T-helper 17 cell (primary cell): ENCODE measurements around the gene STBD1. TPM values are rescaled to one million over a fixed set of nuclear protein-coding genes. Genes with fewer than 3 reads are reported as not detected.

Experiments used
- ATAC-seq: fragments of 150-1000 bp; cut with Tn5 transposase; 2 replicates; pipeline ENCODE4 v1.10.0; 2021; ENCODE audit warnings: mild to moderate bottlenecking, moderate library complexity
- DNase-seq, 3 donors: peaks; one replicate each; pipeline versions ENCODE4 v3.0.0 to v3.0.0-alpha.2; 2020 to 2021
- H3K9me3 ChIP-seq: one replicate; pipeline ENCODE4 v1.7.0; 2013; ENCODE audit warnings: low read length, mild to moderate bottlenecking; ENCODE audit not compliant: control insufficient read depth, poor library complexity, severe bottlenecking
- H3K27ac Mint-ChIP-seq: one replicate; pipeline ENCODE4 v1.8.0; 2022; ENCODE audit warnings: mild to moderate bottlenecking, moderate library complexity, mixed read lengths
- H3K27me3 Mint-ChIP-seq: one replicate; pipeline ENCODE4 v1.8.0; 2022; ENCODE audit warnings: mixed read lengths
- H3K36me3 Mint-ChIP-seq: one replicate; pipeline ENCODE4 v1.8.0; 2022; ENCODE audit warnings: low read depth, mixed read lengths
- H3K4me1 Mint-ChIP-seq: one replicate; pipeline ENCODE4 v1.8.0; 2022; ENCODE audit warnings: mild to moderate bottlenecking, mixed read lengths
- H3K4me3 Mint-ChIP-seq: one replicate; pipeline ENCODE4 v1.8.0; 2022; ENCODE audit warnings: mild to moderate bottlenecking, moderate library complexity, mixed read lengths
- total RNA-seq, 4 donors: library from RNA in 2 of 4; stranded (reverse) in 2 of 4; gene quantifications; one replicate each; pipeline ENCODE4 v1.2.3 and lab custom pipeline; 2022 to 2026

The STBD1 gene
- total RNA-seq, 2 donors from 2014 or later, result 0.15 to 0.16 TPM

GRCh38 chr4:76298227-76298626, 8.3 kb upstream of the STBD1 start:
- Mint-ChIP-seq H3K4me3 (no peak overlapping the region), H3K36me3 (peaks cover 2% of the 10 kb centered on the region), H3K27me3 (no peaks in the 10 kb centered on the region), H3K4me1 (peaks cover 10% of the 10 kb centered on the region), H3K27ac (no peak overlapping the region)
- ATAC-seq, result no peak
- DNase-seq, result no peak
- peaks cover 5% of the 10 kb centered on the region for H3K9me3 ChIP-seq

DNA sequence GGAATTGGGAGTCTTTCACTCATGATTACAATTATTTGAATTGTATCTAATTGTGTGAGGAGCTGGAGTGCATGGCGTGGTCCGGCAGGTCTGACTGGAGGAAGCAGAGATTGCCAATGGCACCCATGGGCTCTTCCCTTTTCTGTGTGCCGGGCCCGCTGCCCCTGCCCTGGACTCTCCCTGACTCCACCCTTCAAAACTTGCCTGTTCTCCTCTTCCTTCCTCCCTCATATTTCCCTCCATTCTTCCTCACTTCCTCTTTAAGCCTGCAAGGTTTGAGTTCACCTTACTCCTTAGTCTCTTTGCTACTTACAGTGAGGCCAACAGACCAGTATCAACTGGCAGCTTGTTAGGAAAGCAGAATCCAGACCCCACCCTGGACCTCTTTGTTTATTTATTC, 6.5 kb upstream of the STBD1 start:
- H3K4me3 Mint-ChIP-seq, result no peak overlapping the region
- H3K9me3 ChIP-seq, result peaks cover 5% of the 10 kb centered on the region
- no peak for DNase-seq
- peaks cover 15% of the 10 kb centered on the region for H3K4me1 Mint-ChIP-seq
- no peak for ATAC-seq
- no peak overlapping the region for H3K27ac Mint-ChIP-seq
- H3K36me3 Mint-ChIP-seq, result peaks cover 5% of the 10 kb centered on the region
- H3K27me3 Mint-ChIP-seq, result peaks cover 1% of the 10 kb centered on the region

DNA sequence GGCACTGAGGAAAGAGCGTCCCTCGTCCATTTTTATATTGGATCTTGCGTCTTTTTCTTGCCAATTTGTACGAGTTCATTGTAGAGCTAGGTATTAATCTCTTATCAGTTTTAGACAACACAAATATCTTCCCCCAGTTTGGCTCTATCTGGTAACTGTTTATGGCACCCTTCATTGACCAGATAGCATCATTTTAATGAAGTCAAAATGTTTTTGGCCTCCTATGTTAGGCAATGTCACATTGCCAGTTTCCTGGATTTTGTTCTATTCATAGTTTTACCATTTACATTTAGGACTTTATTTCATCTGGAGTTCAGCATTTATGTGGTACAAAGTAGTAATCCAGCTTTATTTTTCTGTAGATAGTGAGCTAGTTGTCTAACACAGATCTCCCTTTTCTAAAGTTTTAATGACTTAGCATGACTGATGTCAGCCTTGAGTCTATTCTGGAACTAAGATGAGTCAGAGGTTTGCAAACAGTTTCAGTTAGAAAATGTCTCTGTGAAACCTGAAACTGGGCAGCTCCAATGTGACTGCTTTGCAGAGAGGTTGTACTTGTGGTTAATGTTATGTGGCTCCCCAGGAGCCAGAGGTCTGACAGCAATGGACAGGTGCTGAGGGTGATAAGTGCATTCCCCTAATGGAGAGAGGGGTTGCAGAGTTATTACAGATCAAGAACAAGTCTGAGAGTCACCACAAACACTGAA, 5.3 kb upstream of the STBD1 start:
- Mint-ChIP-seq H3K4me3 (no peak overlapping the region), H3K4me1 (peaks cover 21% of the 10 kb centered on the region)

DNA sequence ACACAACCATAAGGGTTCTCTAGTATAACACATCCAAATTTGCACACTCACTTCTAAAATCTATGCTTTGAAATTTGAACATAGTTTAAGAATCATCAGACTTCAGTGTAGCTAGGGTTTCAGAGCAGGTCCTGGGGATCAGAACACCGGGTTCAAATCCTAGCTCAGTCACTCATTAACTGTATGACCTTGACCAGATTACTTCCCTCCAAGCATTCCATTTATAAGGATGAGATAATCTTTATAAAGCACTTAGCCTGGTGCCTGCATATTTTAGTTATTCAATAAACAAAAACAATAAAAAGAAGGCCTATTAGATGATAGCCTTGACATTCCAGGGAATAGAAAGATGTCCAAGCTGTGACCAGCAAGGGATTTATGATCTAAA, 4.8 kb upstream of the STBD1 start:
- H3K36me3 Mint-ChIP-seq, result peaks cover 5% of the 10 kb centered on the region
- no peak for DNase-seq
- no peak for ATAC-seq
- peaks cover 5% of the 10 kb centered on the region for H3K27me3 Mint-ChIP-seq
- H3K4me1 Mint-ChIP-seq, result peaks cover 21% of the 10 kb centered on the region
- H3K27ac Mint-ChIP-seq, result no peak overlapping the region
- peaks cover 5% of the 10 kb centered on the region for H3K9me3 ChIP-seq
- no peak overlapping the region for H3K4me3 Mint-ChIP-seq

More for the DNA sequence above, 5.3 kb upstream of the STBD1 start:
- H3K36me3 Mint-ChIP-seq, result peaks cover 5% of the 10 kb centered on the region
- H3K27ac Mint-ChIP-seq, result no peak overlapping the region
- ATAC-seq (no peak), DNase-seq (no peak)
- H3K9me3 ChIP-seq, result peaks cover 5% of the 10 kb centered on the region
- peaks cover 5% of the 10 kb centered on the region for H3K27me3 Mint-ChIP-seq

GRCh38 chr4:76302826-76303438, 3.6 kb upstream of the STBD1 start:
- H3K4me1 Mint-ChIP-seq, result peaks cover 21% of the 10 kb centered on the region
- no peak overlapping the region for H3K4me3 Mint-ChIP-seq
- ATAC-seq (no peak), DNase-seq (no peak)
- H3K9me3 ChIP-seq, result no peaks in the 10 kb centered on the region
- peaks cover 5% of the 10 kb centered on the region for H3K36me3 Mint-ChIP-seq
- H3K27ac Mint-ChIP-seq, result no peak overlapping the region
- H3K27me3 Mint-ChIP-seq, result peaks cover 5% of the 10 kb centered on the region

- no peaks in the 10 kb centered on the region for H3K9me3 ChIP-seq
- DNase-seq, result no peak
- Mint-ChIP-seq H3K4me1 (peaks cover 32% of the 10 kb centered on the region), H3K36me3 (peaks cover 3% of the 10 kb centered on the region), H3K27me3 (peaks cover 10% of the 10 kb centered on the region), H3K4me3 (peak overlapping the region; percentile 96), H3K27ac (peak overlapping the region; percentile 90)
- peak; percentile 34 for ATAC-seq
These were observed 1.4 kb upstream of the STBD1 start for GRCh38 chr4:76305033-76305687.

- Mint-ChIP-seq H3K36me3 (peaks cover 3% of the 10 kb centered on the region), H3K4me1 (peaks cover 32% of the 10 kb centered on the region), H3K27ac (peak overlapping the region; percentile 2), H3K4me3 (peak overlapping the region; percentile 96), H3K27me3 (peaks cover 10% of the 10 kb centered on the region)
- no peaks in the 10 kb centered on the region for H3K9me3 ChIP-seq
- peak; percentile 35 for ATAC-seq
- peak in 1 of 3 donors; percentile 13 for DNase-seq
These were observed 538 bp downstream of the STBD1 start for GRCh38 chr4:76306882-76307659.

DNA sequence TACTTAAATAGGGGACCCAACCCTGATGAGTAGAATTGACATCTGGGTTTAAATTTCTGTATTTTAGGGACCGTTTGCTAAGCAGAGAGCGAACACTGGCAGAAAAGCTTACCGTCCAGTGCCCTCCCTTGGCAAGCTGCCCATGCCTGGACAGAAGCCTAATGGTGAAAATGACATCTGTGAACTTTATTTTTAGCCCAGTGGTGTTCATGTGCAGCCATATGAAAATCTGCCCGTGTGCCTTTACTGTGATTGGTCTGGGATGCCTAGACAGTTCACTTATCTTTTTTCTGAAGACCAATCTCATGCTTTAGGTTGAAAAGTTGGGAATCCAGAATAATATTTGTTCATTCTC, 1.1 kb downstream of the STBD1 start:
- Mint-ChIP-seq H3K27me3 (peaks cover 10% of the 10 kb centered on the region), H3K27ac (no peak overlapping the region), H3K4me3 (peak overlapping the region; percentile 96), H3K4me1 (peaks cover 28% of the 10 kb centered on the region), H3K36me3 (peaks cover 3% of the 10 kb centered on the region)
- DNase-seq, result no peak
- no peak for ATAC-seq
- H3K9me3 ChIP-seq, result no peaks in the 10 kb centered on the region

- H3K36me3 Mint-ChIP-seq, result peaks cover 3% of the 10 kb centered on the region
- ATAC-seq (no peak), DNase-seq (no peak)
- H3K4me1 Mint-ChIP-seq, result peaks cover 24% of the 10 kb centered on the region
- H3K27ac Mint-ChIP-seq, result no peak overlapping the region
- peaks cover 10% of the 10 kb centered on the region for H3K27me3 Mint-ChIP-seq
- peak overlapping the region; percentile 47 for H3K4me3 Mint-ChIP-seq
- H3K9me3 ChIP-seq, result no peaks in the 10 kb centered on the region
These were observed 2.0 kb downstream of the STBD1 start for GRCh38 chr4:76308548-76308947.

GRCh38 chr4:76309939-76310550, 3.5 kb downstream of the STBD1 start:
- Mint-ChIP-seq H3K36me3 (no peaks in the 10 kb centered on the region), H3K27ac (no peak overlapping the region), H3K4me3 (no peak overlapping the region), H3K27me3 (peaks cover 8% of the 10 kb centered on the region), H3K4me1 (peaks cover 19% of the 10 kb centered on the region)
- DNase-seq (no peak), ATAC-seq (no peak)
- no peaks in the 10 kb centered on the region for H3K9me3 ChIP-seq

DNA sequence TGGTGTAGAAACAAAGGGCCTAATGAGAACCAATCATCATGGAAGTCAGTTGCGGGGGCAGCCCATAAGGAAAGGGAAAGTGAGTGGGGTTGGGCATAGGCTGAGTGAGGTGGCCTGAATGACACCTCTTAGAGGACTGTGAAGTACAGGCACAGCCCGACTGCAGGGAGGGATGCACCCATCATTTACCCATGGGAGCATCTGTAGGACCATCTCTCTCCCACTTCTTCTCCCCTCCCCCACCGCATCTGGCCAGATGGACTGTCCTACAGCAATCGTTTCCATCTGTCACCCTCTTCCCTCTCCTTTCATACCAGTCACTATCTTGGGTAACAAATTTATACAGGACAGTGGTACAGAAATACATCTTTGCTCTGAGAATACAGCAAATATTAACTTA, 4.2 kb downstream of the STBD1 start:
- H3K36me3 Mint-ChIP-seq, result no peaks in the 10 kb centered on the region
- H3K4me3 Mint-ChIP-seq, result no peak overlapping the region
- peaks cover 5% of the 10 kb centered on the region for H3K9me3 ChIP-seq
- no peak for DNase-seq
- no peak overlapping the region for H3K27ac Mint-ChIP-seq
- peaks cover 13% of the 10 kb centered on the region for H3K4me1 Mint-ChIP-seq
- ATAC-seq, result no peak
- H3K27me3 Mint-ChIP-seq, result peaks cover 5% of the 10 kb centered on the region

DNA sequence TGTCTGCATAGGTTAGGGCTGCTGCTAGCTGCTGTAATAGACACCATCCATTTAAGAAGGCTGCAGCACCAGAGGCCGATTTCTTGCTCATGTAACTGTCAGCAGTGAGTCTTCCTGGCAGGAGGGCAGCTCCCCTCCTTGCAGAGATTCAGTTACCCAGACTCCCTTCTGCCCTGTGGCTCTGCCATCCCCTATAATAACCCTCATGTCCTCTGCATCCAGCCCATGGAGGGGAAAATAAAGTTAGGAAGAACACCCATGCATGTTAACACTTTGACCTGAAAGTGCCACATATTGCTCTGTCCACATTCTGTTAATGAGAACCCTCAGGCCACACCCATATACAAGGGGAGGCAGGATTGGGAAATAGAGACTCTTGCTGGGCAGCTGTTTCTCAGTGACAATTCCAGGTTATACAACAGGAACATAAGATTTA, 5.4 kb downstream of the STBD1 start:
- Mint-ChIP-seq H3K36me3 (no peaks in the 10 kb centered on the region), H3K4me3 (no peak overlapping the region), H3K27ac (no peak overlapping the region), H3K27me3 (peaks cover 5% of the 10 kb centered on the region), H3K4me1 (peaks cover 13% of the 10 kb centered on the region)
- no peak for DNase-seq
- peaks cover 9% of the 10 kb centered on the region for H3K9me3 ChIP-seq
- no peak for ATAC-seq

DNA sequence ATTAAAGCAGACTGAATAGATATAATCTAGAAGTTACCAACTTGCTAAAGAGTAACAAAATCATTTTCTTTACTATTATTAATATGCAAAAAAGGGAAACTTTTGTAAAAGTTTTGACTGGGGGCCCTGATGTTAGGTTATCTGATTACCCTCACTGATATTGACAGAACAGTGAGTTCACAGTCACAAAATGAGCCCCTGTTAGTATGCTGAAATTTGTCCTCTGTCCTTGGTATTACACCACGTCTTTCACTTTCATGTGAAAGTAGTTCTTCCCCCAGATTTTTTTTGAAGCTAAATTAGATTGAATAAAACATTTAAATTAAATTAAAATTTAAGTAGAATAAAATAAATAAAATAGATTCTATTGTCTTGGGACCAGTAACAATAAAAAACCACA, 5.9 kb downstream of the STBD1 start:
- DNase-seq (no peak), ATAC-seq (no peak)
- H3K36me3 Mint-ChIP-seq, result no peaks in the 10 kb centered on the region
- peaks cover 5% of the 10 kb centered on the region for H3K27me3 Mint-ChIP-seq
- H3K4me1 Mint-ChIP-seq, result peaks cover 13% of the 10 kb centered on the region
- no peak overlapping the region for H3K27ac Mint-ChIP-seq
- no peak overlapping the region for H3K4me3 Mint-ChIP-seq
- H3K9me3 ChIP-seq, result peaks cover 9% of the 10 kb centered on the region
